ENCODE measurements around the gene FHIT. TPM values are rescaled to one million over a fixed set of nuclear protein-coding genes. Genes with fewer than 3 reads are reported as not detected.
"Not testable (repeated sequence)": the region's sequence is repeated elsewhere in the genome, so short reads cannot be mapped to it uniquely, and the experiment has no call there.

FHIT gene
- total RNA-seq, 1 donor from 2014 or later, result 8.5 TPM

- DNase-seq (ENCODE audit: low spot score), result no peak
Measured at GRCh38 chr3:59818919-59819300, 1432.3 kb downstream of the FHIT start.

- DNase-seq (ENCODE audit: low spot score), result no peak
Measured at GRCh38 chr3:59818033-59818918, 1433.0 kb downstream of the FHIT start.

- no peak for DNase-seq (ENCODE audit: low spot score)
Measured at GRCh38 chr3:59817511-59817910, 1433.7 kb downstream of the FHIT start.

- DNase-seq (ENCODE audit: low spot score), result no peak
Measured at GRCh38 chr3:59816312-59816711, 1434.9 kb downstream of the FHIT start.

GRCh38 chr3:59813148-59813538 is 1438.1 kb downstream of the FHIT start:
- DNase-seq (ENCODE audit: low spot score), result no peak

GRCh38 chr3:59812237-59813147 is 1438.8 kb downstream of the FHIT start:
- DNase-seq (ENCODE audit: low spot score), result no peak

GRCh38 chr3:59811160-59811559 is 1440.1 kb downstream of the FHIT start:
- DNase-seq (ENCODE audit: low spot score), result no peak

GRCh38 chr3:59810606-59811005 is 1440.6 kb downstream of the FHIT start:
- no peak for DNase-seq (ENCODE audit: low spot score)

GRCh38 chr3:59809710-59810444 is 1441.4 kb downstream of the FHIT start:
- no peak for DNase-seq (ENCODE audit: low spot score)

- no peak for DNase-seq (ENCODE audit: low spot score)
Measured at GRCh38 chr3:59809016-59809415, 1442.2 kb downstream of the FHIT start.

- DNase-seq (ENCODE audit: low spot score), result no peak
Measured at GRCh38 chr3:59808446-59808845, 1442.8 kb downstream of the FHIT start.

GRCh38 chr3:59803268-59803667 is 1448.0 kb downstream of the FHIT start:
- no peak for DNase-seq (ENCODE audit: low spot score)

- not testable (repeated sequence) for DNase-seq (ENCODE audit: low spot score)
Measured at GRCh38 chr3:59802453-59802852, 1448.8 kb downstream of the FHIT start.

GRCh38 chr3:59802045-59802444 is 1449.2 kb downstream of the FHIT start:
- DNase-seq (ENCODE audit: low spot score), result no peak

- DNase-seq (ENCODE audit: low spot score), result no peak
Measured at GRCh38 chr3:59800481-59800880, 1450.8 kb downstream of the FHIT start.

- DNase-seq (ENCODE audit: low spot score), result no peak
Measured at GRCh38 chr3:59798372-59799086, 1452.7 kb downstream of the FHIT start.

GRCh38 chr3:59797533-59797932 is 1453.7 kb downstream of the FHIT start:
- DNase-seq (ENCODE audit: low spot score), result no peak

- no peak for DNase-seq (ENCODE audit: low spot score)
Measured at GRCh38 chr3:59796456-59796855, 1454.8 kb downstream of the FHIT start.

GRCh38 chr3:59795756-59796155 is 1455.5 kb downstream of the FHIT start:
- DNase-seq (ENCODE audit: low spot score), result no peak

- no peak for DNase-seq (ENCODE audit: low spot score)
Measured at GRCh38 chr3:59793976-59794375, 1457.3 kb downstream of the FHIT start.

All from mesenteric fat pad (tissue), 1 donor.